AG20443 (cell line): ENCODE data around the gene ANXA9.
A peak's percentile ranks its signal among the peaks of the same experiment; 100 is the strongest.

Experiments used
- DNase-seq: peaks from one replicate; pipeline ENCODE4 v3.0.0; 2012; ENCODE audit warnings: low spot score, mixed read lengths

Gene ANXA9

GRCh38 chr1:150974580-150975478 lies 7.3 kb upstream of the ANXA9 start, which contains the start of gene CERS2:
CERS2 (minus strand) TSS chr1:150974835; CDS start chr1:150969090, 5,745 bp downstream.
- peak; percentile 94 for DNase-seq

DNA sequence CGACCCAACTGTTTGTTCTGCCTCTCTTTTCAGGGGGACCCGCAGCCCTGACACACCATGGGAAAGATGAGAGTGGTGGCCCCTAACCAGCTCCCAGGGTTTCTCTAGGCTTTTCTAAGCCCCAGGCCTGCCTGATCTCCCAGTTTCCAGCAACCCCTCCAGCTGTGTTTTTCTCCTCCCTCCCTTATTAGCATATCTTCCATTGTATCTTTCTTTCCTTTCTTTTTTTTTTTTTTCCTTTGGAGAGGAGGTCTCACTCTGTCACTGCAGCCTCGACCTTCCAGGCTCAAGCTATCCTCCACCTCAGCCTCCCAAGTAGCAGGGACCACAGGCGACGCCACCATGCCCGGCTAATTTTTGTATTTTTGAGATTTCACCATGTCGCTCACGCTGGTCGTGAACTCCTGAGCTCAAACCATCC lies 5.7 kb upstream of the ANXA9 start:
- no peak for DNase-seq

- peak; percentile 50 for DNase-seq
Observed at GRCh38 chr1:150976879-150977694, 5.0 kb upstream of the ANXA9 start.

DNA sequence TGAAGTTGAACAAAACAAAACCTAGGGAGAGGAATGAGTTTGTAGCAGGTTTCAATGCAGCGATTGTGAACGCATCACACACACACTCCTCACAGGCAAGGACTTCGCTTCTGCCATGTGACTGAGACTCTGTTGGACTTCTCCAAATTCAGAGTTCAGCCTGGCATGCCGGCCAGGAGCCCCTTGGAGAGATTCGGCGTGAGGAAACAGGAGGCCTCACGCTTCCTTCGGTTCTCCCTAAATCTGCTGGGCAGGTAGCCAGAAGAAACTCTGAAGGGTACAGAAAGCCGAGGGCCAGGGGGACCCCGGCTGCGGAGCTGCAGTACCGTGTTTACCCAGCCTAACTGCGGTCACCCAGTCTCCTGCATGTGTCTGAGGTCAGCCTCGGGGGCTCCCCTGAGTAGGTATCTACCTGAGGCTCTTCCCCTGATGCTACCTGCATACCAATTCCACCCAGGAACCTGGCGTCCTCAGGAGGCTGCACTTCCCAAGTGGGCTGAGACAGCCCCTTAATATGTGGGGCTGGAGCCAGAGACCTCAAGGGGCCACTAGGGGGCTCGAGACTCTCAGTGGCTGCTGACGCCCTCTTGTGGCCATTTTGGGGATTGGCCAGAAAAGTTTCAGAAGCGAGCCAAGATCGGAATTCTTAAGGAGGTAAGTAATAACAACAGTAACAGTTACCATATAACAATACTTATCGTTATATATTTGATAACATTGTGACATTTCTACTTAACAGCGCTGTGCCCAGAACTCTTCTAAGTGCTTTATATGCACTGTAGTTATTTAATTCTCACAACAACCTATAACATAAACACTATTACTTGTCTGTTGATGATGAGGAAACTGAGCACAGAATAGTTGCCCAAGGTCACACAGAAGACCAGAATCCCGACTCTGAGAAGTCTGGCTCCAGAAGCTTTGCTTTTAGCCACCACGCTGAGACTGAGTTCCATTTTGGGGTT lies 2.7 kb upstream of the ANXA9 start:
- peak; percentile 91 for DNase-seq

GRCh38 chr1:150981177-150981804 lies 801 bp upstream of the ANXA9 start:
- DNase-seq = peak; percentile 42

DNA sequence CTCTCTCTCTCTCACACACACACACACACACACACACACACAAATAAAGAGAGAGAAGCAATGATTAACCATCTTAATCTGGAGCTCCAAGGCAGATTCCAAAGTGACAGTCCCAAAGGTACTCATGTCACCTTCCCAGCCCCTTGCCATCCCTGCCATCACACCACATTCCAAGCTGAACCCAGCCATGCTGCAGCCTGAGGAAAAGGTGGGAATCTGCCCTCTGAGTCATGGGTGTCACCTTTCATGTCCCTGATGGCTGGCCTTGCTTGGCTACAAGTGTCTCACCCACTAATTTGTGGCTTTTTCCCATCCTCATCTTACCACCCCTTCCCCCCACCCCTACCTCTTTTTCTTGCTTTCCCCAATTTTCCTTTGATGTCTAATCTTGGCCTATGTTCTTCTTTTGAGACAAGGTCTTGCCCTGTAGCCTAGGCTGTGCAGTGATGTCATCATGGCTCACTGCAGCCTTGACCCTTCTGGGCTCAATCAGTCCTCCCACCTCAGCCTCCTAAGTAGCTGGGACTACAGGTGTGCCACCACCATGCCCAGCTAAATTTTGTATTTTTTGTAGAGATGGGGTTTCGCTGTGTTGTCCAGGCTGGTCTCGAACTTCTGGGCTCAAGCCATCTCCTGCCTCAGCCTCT lies 3.2 kb downstream of the ANXA9 start:
- no peak for DNase-seq

- DNase-seq = no peak
Observed at GRCh38 chr1:150987924-150988323, 5.8 kb downstream of the ANXA9 start.

GRCh38 chr1:150992626-150993025 lies 10.5 kb downstream of the ANXA9 start:
- no peak for DNase-seq

DNA sequence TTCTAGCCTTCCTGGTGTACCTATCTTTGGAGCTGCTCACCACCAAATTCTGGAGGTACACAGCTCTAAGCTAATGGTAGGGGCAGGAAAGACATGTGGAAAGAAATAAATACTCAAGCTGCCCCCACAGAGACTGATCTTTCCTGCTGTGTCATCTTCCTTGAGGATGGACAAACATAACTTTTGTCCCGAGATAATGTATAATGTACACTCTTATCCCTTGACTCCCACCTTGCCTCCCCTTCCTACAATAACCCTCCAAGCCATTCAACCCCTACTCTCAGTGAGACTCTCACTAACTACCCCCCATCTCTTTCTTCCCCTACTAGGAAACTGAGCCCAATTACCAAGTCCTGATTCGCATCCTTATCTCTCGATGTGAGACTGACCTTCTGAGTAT lies 12.2 kb downstream of the ANXA9 start:
- DNase-seq = no peak

GRCh38 chr1:150995460-150995859 lies 13.4 kb downstream of the ANXA9 start:
- no peak for DNase-seq

DNA sequence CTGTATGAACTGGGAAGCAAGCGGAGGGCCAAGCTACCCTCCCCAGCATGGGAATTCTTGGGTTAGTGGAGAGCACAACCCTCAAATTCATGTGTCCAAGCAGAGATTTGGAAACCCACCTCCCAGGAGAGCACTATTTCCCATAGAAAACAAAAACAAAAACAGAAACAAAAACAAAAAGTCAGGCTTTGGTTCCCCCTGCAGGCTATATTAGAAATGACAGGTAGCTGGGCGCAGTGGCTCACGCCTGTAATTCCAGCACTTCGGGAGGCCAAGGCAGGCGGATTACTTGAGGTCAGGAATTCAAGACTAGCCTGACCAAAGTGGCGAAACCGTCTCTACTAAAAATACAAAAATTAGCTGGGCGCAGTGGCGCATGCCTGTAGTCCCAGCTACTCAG lies 13.8 kb downstream of the ANXA9 start:
- DNase-seq = no peak

DNA sequence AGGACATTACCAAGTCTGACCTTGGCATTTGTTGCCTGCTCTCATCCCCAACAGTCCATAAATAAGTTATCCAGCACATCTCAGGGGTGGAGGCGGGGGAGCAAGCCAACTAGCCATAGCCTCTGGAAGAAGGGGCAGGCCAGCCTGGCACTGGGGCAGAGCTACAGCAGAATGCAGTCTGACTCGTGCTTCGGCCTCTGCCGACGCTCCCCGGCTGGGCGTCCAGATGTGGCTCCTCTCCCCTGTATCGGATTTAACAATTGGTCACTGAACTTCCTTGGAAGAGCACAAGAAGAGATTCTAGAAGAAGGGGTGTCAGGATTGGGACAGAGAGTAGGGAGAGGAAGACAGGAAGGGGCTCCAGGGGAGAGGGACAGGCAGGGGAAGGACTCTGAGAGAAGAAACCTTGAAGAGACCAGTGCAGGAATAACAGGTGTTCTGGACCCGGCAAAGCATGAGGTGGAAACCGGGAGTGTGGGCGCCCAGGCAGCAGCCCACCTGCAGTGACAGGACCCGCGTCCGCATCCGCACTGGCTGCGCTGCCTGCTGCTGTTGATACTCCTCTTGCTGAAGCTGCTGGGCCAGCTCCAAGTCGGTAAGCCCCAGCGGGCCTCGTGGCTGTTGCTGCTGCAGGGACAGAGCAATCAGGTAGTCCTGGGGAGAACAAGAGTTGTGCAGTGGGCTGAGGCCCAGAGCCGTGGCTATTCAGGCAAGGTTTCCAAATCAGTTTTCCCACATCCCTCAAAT lies 15.2 kb downstream of the ANXA9 start:
- no peak for DNase-seq

DNA sequence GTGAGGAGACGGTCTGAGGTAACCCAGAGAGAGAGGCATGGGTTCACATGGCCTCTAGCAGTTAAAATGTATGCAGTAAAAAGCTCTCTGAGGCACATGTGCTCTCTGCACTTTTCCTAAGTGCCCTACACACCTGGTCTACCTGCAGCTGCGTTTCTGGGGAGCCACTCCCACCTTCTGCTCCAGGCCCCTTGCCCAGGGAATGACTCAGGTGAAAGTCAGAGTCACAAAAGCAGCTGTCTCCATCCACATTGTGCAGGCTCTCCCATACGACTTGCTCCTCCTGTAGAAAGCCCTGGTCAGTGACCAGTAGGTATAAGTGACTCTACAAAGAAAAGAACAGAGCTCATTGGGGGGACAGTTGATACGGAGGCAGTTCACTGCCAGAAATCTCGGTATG lies 15.9 kb downstream of the ANXA9 start:
- no peak for DNase-seq

GRCh38 chr1:150999051-150999674 lies 17.1 kb downstream of the ANXA9 start:
- DNase-seq = peak; percentile 37

DNA sequence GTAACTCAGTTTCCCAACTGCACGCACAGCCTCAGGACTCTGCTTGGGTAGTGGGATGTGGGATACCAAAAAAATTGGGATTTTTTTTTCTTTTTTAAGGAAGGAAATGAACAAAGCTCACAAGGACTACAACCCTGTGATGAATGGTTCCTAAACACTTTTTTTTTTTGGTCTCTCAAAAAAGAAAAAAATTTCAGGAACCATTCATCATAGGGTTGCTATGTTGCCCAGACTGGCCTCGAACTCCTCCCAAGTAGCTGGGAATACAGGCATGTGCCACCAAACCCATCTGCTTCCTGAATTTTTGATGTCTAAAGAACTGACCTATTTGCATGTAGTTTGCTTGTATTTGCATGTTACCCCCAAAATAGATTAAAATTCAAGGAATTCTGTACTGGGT lies 17.8 kb downstream of the ANXA9 start:
- no peak for DNase-seq

GRCh38 chr1:151000408-151000807 lies 18.3 kb downstream of the ANXA9 start:
- no peak for DNase-seq

DNA sequence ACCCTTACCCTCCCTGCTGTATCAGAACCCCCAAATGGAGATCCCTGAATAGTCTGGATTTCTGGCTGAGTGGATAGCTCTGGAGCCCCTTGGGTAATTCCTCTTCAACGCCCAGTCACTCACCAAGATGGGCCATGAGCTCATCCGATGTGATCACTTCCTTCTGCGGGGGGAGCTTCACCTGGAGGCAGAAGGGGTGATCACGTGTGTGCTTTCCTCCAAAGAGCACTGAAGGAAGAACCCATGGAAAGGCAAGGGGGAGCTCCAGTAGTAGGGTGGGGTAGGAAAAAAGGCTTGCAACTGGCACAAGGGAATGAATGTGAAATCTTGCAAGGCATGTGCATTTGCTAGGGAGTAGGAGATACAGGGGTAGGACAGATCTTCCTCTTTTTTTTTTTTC lies 19.5 kb downstream of the ANXA9 start:
- DNase-seq = no peak

DNA sequence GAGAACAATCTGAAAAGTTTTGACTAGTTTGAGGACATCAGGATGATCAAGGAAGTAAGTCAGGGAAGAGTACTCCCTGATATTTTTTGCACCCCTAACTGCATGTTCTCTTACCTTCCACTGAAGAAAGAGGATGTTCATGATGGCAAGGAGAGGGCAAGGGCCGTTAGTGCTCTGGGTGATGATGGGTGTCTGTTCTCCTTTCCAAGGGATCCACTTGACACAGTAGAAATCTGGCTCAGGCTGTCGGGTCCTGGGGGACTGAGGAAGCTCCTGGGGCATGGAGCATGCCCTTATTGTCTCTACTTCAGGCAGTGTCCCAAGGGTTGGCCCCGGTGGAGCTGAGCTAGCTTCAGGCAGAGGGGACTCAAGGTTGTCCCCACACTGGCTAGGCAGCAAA lies 20.0 kb downstream of the ANXA9 start:
- no peak for DNase-seq

DNA sequence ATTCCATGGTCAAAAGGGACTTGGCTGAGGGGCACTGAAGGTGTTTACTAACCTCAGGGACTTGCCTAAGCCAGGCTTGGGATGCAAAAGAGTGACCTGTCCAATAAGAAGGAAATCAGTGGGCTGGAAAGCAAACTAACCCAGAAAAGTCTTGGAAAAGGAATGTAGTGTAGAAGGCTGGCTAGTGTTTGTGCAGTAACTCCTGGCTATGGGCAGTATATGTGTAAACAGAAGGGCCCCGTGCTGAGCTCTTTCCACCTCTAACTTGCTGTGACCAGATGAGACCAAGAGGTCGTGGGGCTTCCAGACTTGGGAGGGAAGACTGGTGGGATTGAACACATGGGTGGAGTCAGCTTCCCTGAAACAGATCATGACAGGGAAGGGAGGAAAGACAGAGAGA lies 20.5 kb downstream of the ANXA9 start:
- DNase-seq = no peak

GRCh38 chr1:151003180-151003579 lies 21.1 kb downstream of the ANXA9 start:
- DNase-seq = no peak
